ENCODE results near the gene TRAPPC1. TPM values are rescaled to one million over a fixed set of nuclear protein-coding genes. Genes with fewer than 3 reads are reported as not detected.

The TRAPPC1 gene
- total RNA-seq: 110 TPM
- long read RNA-seq, transcript TRAPPC1-202 (5 exons, 759 nt): minor isoform, 7 of 24 reads
- long read RNA-seq, transcript TRAPPC1-201 (4 exons, 811 nt): major isoform, 17 of 24 reads
- long read RNA-seq, partial matches to known transcripts: 0 of 24 reads
- long read RNA-seq, other reads (novel, unspliced or antisense): 0 of 24 reads

GRCh38 chr17:7931709-7932482 lies at the start of gene TRAPPC1, which contains the start of gene CNTROB:
TRAPPC1 (minus strand) TSS chr17:7931946; CDS start chr17:7931829, 117 bp downstream.
CNTROB (plus strand) TSS chr17:7932206; CDS start chr17:7933080, 874 bp downstream.
- peaks cover 36% of the 10 kb centered on the region for H3K4me1 ChIP-seq
- H3K36me3 ChIP-seq: peaks cover 29% of the 10 kb centered on the region
- DNase-seq: peak; percentile 100
- H3K9me3 ChIP-seq: no peaks in the 10 kb centered on the region
- peak; percentile 97 to 99 for ATAC-seq
- peak within 1 kb of the TSS; percentile 82 for H3K27ac ChIP-seq
- intact Hi-C loops (cut with DNase I): no loop called here
- no peaks in the 10 kb centered on the region for H3K27me3 ChIP-seq (ENCODE audit: low read depth)
- TF ChIP-seq CTCF (IDR thresholded peaks at IDR 0.05): no peak
- H3K4me3 ChIP-seq: peak within 1 kb of the TSS; percentile 79

- Histone ChIP-seq H3K36me3 (no peaks in the 10 kb centered on the region), H3K4me1 (no peaks in the 10 kb centered on the region), H3K9me3 (peaks cover 16% of the 10 kb centered on the region), H3K4me3 (no peak overlapping the region), H3K27ac (no peak overlapping the region), H3K27me3 (ENCODE audit: low read depth) (no peaks in the 10 kb centered on the region)
- ATAC-seq: no peak
- intact Hi-C loops (cut with DNase I): no loop called here
- no peak for DNase-seq
- TF ChIP-seq CTCF (IDR thresholded peaks at IDR 0.05): no peak
Measured at GRCh38 chr17:7977805-7978204, 46.1 kb upstream of the TRAPPC1 start.

GRCh38 chr17:7977039-7977438 lies 45.3 kb upstream of the TRAPPC1 start:
- no peak for ATAC-seq
- intact Hi-C loops (cut with DNase I): no loop called here

GRCh38 chr17:7974638-7975131 lies 42.9 kb upstream of the TRAPPC1 start:
- no peak for DNase-seq
- Histone ChIP-seq H3K4me1 (no peaks in the 10 kb centered on the region), H3K27ac (no peak overlapping the region), H3K27me3 (ENCODE audit: low read depth) (no peaks in the 10 kb centered on the region), H3K36me3 (no peaks in the 10 kb centered on the region), H3K9me3 (peaks cover 16% of the 10 kb centered on the region), H3K4me3 (no peak overlapping the region)
- no peak for ATAC-seq
- TF ChIP-seq CTCF (IDR thresholded peaks at IDR 0.05): no peak
- intact Hi-C loops (cut with DNase I): no loop called here

More at GRCh38 chr17:7977039-7977438, 45.3 kb upstream of the TRAPPC1 start:
- Histone ChIP-seq H3K4me1 (no peaks in the 10 kb centered on the region), H3K27ac (no peak overlapping the region), H3K4me3 (no peak overlapping the region), H3K27me3 (ENCODE audit: low read depth) (no peaks in the 10 kb centered on the region), H3K36me3 (no peaks in the 10 kb centered on the region), H3K9me3 (peaks cover 16% of the 10 kb centered on the region)
- DNase-seq: no peak
- no peak for TF ChIP-seq CTCF (IDR thresholded peaks at IDR 0.05)

GRCh38 chr17:7972131-7972785 lies 40.5 kb upstream of the TRAPPC1 start:
- Histone ChIP-seq H3K27me3 (ENCODE audit: low read depth) (no peaks in the 10 kb centered on the region), H3K27ac (no peak overlapping the region), H3K9me3 (peaks cover 16% of the 10 kb centered on the region), H3K4me3 (no peak overlapping the region), H3K4me1 (no peaks in the 10 kb centered on the region), H3K36me3 (no peaks in the 10 kb centered on the region)
- intact Hi-C loops (cut with DNase I): no loop called here
- DNase-seq (no peak), ATAC-seq (peak in 1 of 2 donors; percentile 33)
- TF ChIP-seq CTCF (IDR thresholded peaks at IDR 0.05): no peak

Measured in lower lobe of right lung (tissue), 2 donors.